Subcutaneous abdominal adipose tissue (tissue), 5 donors: ENCODE measurements around the gene AURKAIP1.

ENCODE experiments used
- H3K27ac ChIP-seq: one replicate; pipeline ENCODE4 v1.7.0; 2013; ENCODE audit warnings: low read depth, mild to moderate bottlenecking, inconsistent platforms, low read length, moderate library complexity
- H3K27me3 ChIP-seq, 5 donors: one replicate each; pipeline ENCODE4 v1.7.0; 2013; ENCODE audit warnings: low read length in 5 of 5, inconsistent platforms in 1 of 5; ENCODE audit not compliant: control insufficient read depth in 5 of 5, insufficient read depth in 4 of 5
- H3K36me3 ChIP-seq, 5 donors: one replicate each; pipeline ENCODE4 v1.7.0; 2013; ENCODE audit warnings: low read length in 5 of 5; ENCODE audit not compliant: control insufficient read depth in 5 of 5, insufficient read depth in 5 of 5
- H3K4me1 ChIP-seq, 5 donors: one replicate each; pipeline ENCODE4 v1.7.0; 2013; ENCODE audit warnings: low read length in 5 of 5, mild to moderate bottlenecking in 3 of 5, moderate library complexity in 1 of 5; ENCODE audit not compliant: control insufficient read depth in 5 of 5, insufficient read depth in 5 of 5
- H3K4me3 ChIP-seq, 5 donors: one replicate each; pipeline ENCODE4 v1.7.0; 2013; ENCODE audit warnings: low read length in 5 of 5, low read depth in 1 of 5
- H3K9ac ChIP-seq, 5 donors: one replicate each; pipeline ENCODE4 v1.7.0; 2013; ENCODE audit warnings: low read length in 5 of 5, mild to moderate bottlenecking in 4 of 5, moderate library complexity in 3 of 5
- H3K9me3 ChIP-seq, 5 donors: one replicate each; pipeline ENCODE4 v1.7.0; 2013; ENCODE audit warnings: low read length in 5 of 5; ENCODE audit not compliant: control insufficient read depth in 5 of 5
- donor health status: healthy.
- donor health status: healthy.
- donor health status: healthy.
- donor health status: healthy.
- donor health status: healthy.

Gene AURKAIP1

GRCh38 chr1:1342584-1343115, 32.4 kb downstream of the AURKAIP1 start:
- peaks cover 0 to 42% (median 39%) of the 10 kb centered on the region in 5 donors for H3K36me3 ChIP-seq
- no peaks in the 10 kb centered on the region for H3K9me3 ChIP-seq
- H3K27me3 ChIP-seq: no peaks in the 10 kb centered on the region
- H3K27ac ChIP-seq: no peak overlapping the region
- peaks cover 0 to 38% (median 27%) of the 10 kb centered on the region in 5 donors for H3K4me1 ChIP-seq
- H3K9ac ChIP-seq: no peak overlapping the region
- H3K4me3 ChIP-seq: no peak overlapping the region

- Histone ChIP-seq H3K36me3 (peaks cover 0 to 47% (median 43%) of the 10 kb centered on the region in 5 donors), H3K27me3 (no peaks in the 10 kb centered on the region), H3K9me3 (no peaks in the 10 kb centered on the region), H3K4me1 (peaks cover 0 to 33% (median 22%) of the 10 kb centered on the region in 5 donors), H3K4me3 (no peak overlapping the region), H3K9ac (no peak overlapping the region), H3K27ac (no peak overlapping the region)
Observed at GRCh38 chr1:1342061-1342562, 32.9 kb downstream of the AURKAIP1 start.

- peaks cover 0 to 50% (median 43%) of the 10 kb centered on the region in 5 donors for H3K36me3 ChIP-seq
- no peaks in the 10 kb centered on the region for H3K9me3 ChIP-seq
- no peaks in the 10 kb centered on the region for H3K27me3 ChIP-seq
- peaks cover 0 to 27% (median 17%) of the 10 kb centered on the region in 5 donors for H3K4me1 ChIP-seq
- no peak overlapping the region for H3K4me3 ChIP-seq
- H3K9ac ChIP-seq: no peak overlapping the region
- no peak overlapping the region for H3K27ac ChIP-seq
Observed at GRCh38 chr1:1341549-1342021, 33.4 kb downstream of the AURKAIP1 start.

GRCh38 chr1:1340791-1341548, 34.0 kb downstream of the AURKAIP1 start:
- Histone ChIP-seq H3K9ac (no peak overlapping the region), H3K27ac (no peak overlapping the region), H3K4me3 (no peak overlapping the region), H3K27me3 (no peaks in the 10 kb centered on the region), H3K9me3 (no peaks in the 10 kb centered on the region), H3K4me1 (peaks cover 0 to 21% (median 11%) of the 10 kb centered on the region in 5 donors), H3K36me3 (peaks cover 0 to 56% (median 43%) of the 10 kb centered on the region in 5 donors)

- peaks cover 0 to 63% (median 45%) of the 10 kb centered on the region in 5 donors for H3K36me3 ChIP-seq
- no peaks in the 10 kb centered on the region for H3K9me3 ChIP-seq
- H3K4me3 ChIP-seq: no peak overlapping the region
- H3K27me3 ChIP-seq: no peaks in the 10 kb centered on the region
- no peak overlapping the region for H3K27ac ChIP-seq
- H3K9ac ChIP-seq: no peak overlapping the region
- H3K4me1 ChIP-seq: peaks cover 0 to 13% (median 3%) of the 10 kb centered on the region in 5 donors
Observed at GRCh38 chr1:1340185-1340584, 34.8 kb downstream of the AURKAIP1 start.

GRCh38 chr1:1338278-1338677, 36.7 kb downstream of the AURKAIP1 start:
- H3K9ac ChIP-seq: no peak overlapping the region
- H3K27me3 ChIP-seq: no peaks in the 10 kb centered on the region
- H3K9me3 ChIP-seq: no peaks in the 10 kb centered on the region
- H3K4me3 ChIP-seq: no peak overlapping the region
- peaks cover 0 to 64% (median 45%) of the 10 kb centered on the region in 5 donors for H3K36me3 ChIP-seq
- no peak overlapping the region for H3K27ac ChIP-seq
- peaks cover 0 to 6% (median 2%) of the 10 kb centered on the region in 5 donors for H3K4me1 ChIP-seq

GRCh38 chr1:1337793-1338147, 37.2 kb downstream of the AURKAIP1 start:
- Histone ChIP-seq H3K36me3 (peaks cover 0 to 64% (median 45%) of the 10 kb centered on the region in 5 donors), H3K9ac (no peak overlapping the region), H3K27me3 (no peaks in the 10 kb centered on the region), H3K9me3 (no peaks in the 10 kb centered on the region), H3K27ac (no peak overlapping the region), H3K4me1 (peaks cover 0 to 8% (median 3%) of the 10 kb centered on the region in 5 donors), H3K4me3 (no peak overlapping the region)

- H3K4me3 ChIP-seq: no peak overlapping the region
- peaks cover 0 to 64% (median 45%) of the 10 kb centered on the region in 5 donors for H3K36me3 ChIP-seq
- H3K9me3 ChIP-seq: no peaks in the 10 kb centered on the region
- no peak overlapping the region for H3K9ac ChIP-seq
- H3K27me3 ChIP-seq: peaks cover 0 to 1% (median 0%) of the 10 kb centered on the region in 5 donors
- peaks cover 0 to 8% (median 3%) of the 10 kb centered on the region in 5 donors for H3K4me1 ChIP-seq
- H3K27ac ChIP-seq: no peak overlapping the region
Observed at GRCh38 chr1:1336931-1337792, 37.8 kb downstream of the AURKAIP1 start.

GRCh38 chr1:1336446-1336845, 38.6 kb downstream of the AURKAIP1 start:
- Histone ChIP-seq H3K9me3 (no peaks in the 10 kb centered on the region), H3K4me3 (no peak overlapping the region), H3K27ac (no peak overlapping the region), H3K36me3 (peaks cover 0 to 58% (median 40%) of the 10 kb centered on the region in 5 donors), H3K9ac (no peak overlapping the region), H3K4me1 (peaks cover 0 to 8% (median 3%) of the 10 kb centered on the region in 5 donors), H3K27me3 (peaks cover 0 to 4% (median 0%) of the 10 kb centered on the region in 5 donors)
